Activated CD4-positive, alpha-beta T cell treated with anti-CD3 and anti-CD28 coated beads, Interleukin-2, amount 50 U/mL, for 4 hours (primary cell): ENCODE measurements around the gene SLC47A1.

Experiments
- DNase-seq, 2 experiments: peaks; one replicate each; pipeline ENCODE4 v3.0.0-alpha.2; 2020

Gene SLC47A1

DNA sequence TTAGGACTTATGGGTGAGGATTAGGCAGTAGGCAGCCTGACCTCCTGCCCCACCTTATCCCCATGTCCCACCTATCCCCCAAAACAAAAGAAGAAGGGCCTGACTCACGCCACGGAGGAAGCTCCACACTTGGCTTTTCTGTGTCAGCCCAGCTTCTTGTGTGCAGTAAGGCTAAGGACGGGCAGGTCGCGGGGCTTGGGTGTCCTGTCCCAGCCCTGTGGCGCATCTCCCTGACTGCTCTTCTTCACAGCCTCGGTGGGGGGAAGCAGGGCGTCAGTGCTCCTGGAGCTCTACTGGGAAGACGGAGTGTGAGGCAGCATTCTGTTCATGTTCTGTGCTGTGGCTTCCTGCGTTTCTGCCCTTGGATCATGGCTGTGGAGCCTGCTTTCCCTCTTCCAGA lies 80.3 kb downstream of the SLC47A1 start:
- DNase-seq = no peak

DNA sequence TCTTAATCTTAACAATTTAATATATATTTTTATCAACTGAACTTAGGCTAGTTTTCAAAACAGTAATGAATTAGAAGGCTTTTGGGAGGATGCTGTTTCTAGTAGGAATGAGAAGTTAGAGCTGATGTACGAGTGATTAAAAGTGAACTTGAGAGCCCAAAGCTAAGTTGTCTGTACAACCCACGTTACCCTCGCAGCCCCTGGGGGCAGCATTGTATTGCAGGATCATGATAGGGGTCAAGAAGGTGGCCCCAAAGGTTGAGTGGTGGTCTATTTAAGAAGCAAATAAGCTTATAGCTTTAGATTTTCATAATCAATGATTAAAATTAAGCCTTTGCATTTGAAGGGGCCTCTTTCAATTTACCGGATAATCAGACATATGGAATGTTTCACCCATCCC lies 81.2 kb downstream of the SLC47A1 start:
- DNase-seq = no peak

DNA sequence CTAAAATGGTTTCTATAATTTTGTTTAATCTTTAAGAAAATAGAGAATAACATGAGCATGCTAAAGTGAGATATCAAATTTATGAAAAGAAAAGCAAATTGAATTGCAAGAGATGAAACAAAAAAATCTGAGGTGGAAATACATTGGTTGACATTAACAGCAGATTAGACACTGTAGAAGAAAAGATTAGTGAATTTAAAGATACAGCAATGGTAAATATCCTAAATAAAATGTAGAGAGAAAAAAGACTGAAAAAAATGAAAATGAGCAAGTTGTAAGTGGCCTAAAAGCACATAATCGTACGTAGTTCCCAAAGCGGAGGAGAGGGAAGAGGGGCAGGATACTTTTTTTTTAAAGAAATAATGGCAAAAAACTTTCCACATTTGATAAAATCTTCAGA lies 84.4 kb downstream of the SLC47A1 start:
- DNase-seq = no peak

DNA sequence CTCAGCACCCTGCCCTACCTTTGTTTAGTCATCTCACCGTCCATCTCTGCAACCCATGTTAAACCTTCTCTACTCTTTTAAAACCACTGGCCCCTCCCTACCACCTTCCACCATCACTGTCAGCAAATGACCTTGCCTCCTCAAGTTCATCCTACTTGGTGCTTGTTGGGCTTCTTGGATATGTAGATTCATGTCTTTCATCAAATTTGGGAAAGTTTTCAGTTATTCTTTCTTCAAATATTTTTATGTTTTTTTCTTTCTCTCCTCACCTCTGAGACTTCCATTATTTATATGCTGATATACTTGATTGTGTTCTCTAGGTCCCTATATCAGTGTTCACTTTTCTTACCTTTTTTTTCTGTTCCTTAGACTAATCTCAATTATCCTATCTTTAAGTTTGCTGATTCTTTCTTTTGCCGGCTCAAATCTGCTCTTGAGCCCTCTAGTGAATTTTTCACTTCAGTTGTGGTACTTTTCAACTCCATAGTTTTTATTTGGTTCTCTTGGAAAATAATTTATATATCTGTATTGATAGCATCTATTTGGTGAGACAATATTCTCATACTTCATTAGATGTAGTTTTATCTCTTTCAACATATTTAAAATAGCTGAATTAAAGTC lies 86.2 kb downstream of the SLC47A1 start:
- no peak for DNase-seq

DNA sequence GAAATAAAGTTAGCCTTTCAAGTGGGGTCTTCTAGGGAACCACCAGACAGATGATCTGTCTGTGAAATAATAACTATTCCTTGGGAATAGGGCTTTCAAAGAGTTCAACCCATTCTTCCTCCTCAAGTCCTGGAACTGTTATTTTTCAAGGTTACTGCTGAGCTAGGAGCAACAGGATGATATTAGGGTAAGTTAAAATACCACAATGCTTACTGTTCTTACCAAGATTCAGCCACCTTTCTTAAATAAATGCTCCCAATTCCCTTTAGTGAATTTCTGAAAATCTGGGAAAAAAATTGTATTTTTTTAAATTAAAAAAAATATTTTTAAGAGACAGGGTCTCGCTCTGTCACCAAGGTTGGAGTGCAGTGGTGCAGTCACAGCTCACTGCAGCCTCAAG lies 88.0 kb downstream of the SLC47A1 start:
- no peak for DNase-seq

DNA sequence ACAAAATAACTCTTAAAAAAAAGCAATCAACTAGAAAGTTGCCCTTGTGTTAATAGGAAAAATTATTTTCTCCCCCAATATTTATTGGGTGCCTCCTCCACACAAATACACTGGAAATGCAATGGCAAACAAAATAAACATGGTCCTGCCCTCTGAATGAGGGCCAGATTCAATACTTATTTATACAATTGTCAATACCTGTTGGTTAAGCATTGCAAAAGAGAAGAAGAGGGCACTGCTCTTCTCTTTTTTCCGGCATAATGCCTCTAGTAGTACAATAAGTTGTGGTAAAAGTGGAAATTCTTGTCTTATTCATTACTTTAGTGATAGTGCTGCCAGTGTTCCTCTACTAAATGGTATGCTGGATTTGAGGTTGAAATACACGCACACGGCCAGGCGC lies 92.4 kb downstream of the SLC47A1 start:
- no peak for DNase-seq
